NCI-H1105 treated with DMSO at 0.1 percent for 48 hours (cell line): ENCODE results near the gene LSR.
"Not testable (repeated sequence)": the region's sequence is repeated elsewhere in the genome, so short reads cannot be mapped to it uniquely, and the experiment has no call there.

Experiments
- DNase-seq: peaks from one replicate; lab custom pipeline; 2025; lab: John Stamatoyannopoulos, UW

LSR gene

DNA sequence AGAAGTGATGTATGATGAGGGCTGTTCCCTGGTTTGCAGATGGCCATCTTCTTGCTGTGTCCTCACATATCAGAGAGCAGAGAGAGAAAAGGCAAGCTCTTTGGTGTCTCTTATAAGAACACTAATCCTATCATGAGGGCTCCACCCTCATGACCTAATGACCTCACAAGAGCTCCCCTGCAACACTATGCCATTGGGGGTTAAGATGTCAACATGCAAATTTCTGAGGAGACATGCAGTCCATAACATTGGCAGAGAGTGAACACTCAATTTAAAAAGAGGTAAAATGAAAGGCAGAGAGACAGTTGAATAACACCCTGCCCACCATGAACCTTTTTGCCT lies 31.2 kb upstream of the LSR start:
- DNase-seq: no peak

DNA sequence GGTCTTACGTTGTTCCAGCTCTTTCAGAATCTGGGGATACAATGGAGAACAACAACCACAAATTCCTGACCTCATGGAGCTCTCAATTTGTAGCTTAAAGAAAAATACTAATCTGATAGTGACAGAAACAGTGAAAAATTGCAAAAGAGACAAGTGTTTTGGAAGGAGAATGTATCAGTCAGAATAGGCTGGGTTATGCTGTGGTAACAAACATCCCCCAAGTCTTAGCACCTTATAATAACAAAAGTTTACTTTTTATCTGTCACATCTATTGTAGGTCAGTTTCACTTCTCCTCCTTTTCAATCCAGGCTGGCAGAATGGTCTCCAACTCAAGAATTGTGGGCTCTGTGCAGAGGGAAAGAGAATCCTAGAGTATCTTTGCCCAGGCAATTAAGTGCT lies 29.8 kb upstream of the LSR start:
- no peak for DNase-seq

DNA sequence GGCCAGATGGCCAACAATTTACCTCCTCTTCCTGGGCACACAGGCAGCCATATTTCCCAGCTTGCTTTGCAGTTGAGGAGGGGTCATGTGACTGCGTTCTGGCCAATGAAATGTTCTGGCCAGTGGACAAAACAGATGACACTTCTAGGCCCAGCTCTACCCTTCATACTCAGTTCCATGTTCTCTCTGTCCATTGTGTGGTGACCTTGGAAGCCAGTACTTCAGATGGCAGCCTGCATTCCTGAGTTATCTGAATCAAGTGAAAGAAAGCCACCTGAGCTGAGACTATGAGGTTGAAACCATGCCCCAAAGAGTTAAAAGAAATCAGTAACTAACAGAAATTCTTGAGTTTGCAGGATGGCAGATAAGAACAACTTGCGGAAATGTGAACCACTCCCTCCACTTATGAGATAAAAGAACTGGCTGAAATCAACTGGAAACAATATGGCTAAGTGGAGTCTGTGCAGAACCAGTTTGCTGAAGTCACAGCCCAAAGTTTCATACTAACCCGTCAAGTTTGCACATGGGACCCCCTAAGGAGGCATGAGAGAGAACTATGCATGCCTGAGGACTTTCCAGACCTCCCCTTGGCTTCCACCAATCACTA lies 28.4 kb upstream of the LSR start:
- DNase-seq: no peak

DNA sequence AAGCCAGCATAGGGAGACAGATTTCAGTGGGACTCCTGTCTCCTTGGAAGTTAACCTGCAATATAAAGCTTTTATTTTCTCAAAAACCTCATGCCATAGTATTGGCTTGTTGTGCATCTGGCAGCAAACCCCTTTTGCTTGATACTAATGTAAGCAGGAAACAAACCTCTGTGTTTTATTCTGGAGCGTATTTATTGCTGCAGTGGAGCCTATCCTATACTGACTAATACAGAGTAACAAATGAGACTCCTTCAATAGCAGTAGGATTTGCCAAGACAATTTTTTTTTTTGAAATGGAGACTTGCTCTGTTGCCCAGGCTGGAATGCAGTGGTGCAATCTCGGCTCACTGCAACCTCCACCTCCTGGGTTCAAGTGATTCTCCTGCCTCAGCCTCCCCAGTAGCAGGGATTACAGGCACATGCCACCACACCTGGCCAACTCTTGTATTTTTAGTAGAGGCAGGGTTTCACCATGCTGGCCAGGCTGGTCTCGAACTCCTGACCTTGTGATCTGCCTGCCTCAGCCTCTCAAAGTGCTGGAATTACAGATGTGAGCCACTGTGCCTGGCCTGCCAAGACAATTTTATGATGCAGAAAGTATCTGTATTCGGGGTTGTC lies 27.7 kb upstream of the LSR start:
- not testable (repeated sequence) for DNase-seq

DNA sequence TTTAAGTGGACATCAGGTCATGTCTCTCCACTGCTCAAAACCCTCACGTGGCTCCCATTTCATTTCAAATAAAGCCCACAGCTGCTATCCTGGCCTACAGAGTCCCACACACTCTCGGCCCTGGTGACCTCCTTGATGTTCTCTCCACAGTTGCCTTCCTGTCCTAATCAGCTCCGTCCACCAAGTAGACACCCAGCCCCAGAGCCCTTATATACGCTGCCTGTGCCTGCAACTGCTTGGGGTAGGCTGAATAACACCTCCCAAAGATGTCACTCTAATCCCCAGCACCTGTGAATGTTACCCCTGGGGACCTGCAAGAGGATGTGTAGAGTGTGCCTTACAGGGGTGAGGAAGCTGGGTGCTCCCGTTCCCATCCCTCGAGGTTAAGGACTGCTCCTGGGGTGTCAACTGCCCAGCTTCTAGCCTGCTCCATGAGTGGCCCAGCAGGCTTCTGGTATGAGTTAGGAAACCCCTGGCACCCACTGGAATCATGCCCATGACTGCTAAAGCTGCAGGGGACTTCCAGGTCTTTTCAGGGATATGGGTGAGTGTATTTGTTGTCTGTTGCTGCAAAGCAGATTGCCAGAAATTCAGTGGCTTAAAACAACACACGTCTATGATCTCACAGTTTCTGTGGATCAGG lies 26.3 kb upstream of the LSR start:
- DNase-seq: no peak

DNA sequence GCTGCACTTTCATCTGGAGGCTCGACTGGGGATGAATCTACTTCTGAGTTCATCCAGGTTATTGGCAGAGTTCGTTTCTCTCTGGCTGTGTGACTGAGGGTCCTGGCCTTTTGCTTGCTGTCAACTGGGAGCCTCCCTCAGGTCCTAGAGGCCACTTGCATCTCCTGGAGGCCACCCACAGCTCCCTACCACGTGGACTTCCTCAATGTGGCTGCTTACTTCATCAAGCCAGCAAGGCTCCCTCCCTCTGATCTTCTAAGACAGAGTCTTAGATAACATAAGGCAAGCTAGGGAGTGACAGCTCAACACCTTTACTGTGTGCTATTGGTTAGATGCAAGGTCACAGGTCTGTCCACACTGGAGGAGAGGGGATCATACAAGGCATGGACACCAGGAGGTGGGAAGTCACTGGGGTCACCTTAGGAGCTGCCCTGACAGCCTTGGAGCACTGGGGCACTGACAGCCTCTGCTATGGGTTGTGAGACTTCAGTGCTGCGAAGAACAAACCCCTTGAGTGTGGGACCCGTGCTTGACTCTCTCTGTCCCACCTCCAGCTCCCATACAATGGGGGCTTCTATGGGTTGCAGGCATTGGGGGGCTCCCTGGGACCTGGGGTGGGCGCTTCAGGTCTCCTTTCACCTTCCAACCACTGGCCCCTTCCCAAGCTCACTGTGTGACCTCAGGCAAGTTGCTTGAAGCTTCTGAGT lies 25.6 kb upstream of the LSR start:
- DNase-seq: no peak

DNA sequence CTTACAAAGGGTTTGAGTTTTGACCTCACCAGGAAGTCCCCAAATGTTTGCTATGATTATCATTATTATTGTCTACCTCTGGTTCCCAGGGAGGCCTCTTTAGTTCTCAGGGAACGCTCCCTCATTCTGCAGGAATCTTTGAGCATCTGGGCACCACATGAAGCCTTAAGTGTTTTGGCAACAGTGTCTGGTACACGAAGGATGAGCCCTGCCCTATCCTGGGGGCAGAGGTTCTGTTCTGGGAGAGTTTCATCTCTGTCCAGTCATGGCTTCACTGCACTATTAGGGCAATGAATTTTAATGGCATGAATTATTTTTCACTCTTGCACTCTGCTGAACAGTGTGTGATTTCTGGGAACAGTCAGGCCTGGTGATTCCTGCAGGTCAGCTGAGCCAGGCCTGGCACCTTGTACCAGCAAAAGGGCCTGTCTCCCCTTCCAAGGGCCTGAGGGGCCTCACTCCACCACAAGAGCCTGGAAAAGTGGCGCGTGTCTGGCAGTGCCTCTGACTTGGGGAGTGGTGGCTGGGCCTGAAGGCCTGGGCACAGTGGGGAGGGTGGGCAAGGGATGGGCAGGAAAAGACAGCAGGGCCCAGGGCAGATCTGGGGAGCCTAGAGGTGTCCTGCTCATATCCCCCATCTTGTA lies 24.8 kb upstream of the LSR start:
- no peak for DNase-seq

DNA sequence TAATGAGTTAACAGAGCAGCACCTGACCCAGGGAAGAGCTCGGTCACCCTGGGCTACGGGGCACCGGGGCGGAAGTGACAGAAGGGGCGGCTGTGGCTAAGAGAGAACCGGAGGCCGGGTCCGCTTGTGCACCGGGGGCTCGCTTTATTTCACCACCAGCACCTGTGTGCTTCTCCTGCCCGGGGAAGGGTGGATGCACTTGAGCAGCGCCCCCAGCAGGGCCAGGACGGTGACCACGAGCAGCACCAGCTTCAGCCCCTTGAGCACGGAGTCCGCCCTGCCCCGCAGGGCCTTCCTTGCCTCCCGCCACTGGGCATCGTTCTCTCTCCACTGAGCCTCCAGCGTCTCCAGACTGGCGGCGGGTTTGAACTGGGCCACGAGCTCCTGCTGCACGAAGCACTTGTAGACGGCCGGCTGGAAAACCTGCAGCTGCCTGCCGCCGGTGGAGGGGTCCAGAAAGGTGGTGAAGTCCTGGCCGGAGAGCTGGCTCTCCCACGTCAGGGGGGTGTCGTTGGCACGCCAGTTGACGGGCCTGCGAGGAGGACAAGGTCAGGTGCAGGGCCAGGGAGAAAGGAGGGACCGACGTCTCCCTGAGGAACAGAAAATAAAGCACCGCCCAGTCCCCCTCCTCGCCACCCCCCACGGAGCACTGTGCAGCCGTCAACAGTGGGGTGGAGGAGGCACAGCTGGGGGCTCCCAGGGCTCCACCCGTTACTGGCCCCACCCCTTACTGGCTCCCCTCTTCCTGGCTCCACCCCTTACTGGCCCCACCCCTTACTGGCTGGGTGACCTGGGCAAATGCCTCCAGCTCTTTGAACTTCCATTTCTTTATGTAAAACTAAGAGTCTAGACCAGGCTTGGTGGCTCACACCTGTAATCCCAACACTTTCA lies 23.9 kb upstream of the LSR start:
- DNase-seq: no peak

DNA sequence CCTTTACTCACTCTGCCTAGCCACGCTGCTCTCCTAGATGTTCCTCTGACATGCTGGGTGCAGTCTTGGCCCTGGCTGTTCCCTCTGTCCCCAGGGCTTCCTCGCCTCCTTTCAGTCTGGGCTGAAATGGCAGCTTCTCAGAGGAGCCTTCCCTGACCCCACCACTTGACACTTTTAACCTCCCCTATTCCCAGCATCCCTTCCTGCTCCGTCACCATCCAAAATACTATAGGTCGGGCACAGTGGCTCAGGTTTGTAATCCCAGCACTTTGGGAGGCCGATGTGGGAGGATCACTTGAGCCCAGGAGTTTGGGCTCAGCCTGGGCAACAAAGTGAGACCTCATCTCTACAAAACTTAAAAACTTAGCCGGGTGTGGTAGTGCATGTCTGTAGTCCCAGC lies 22.9 kb upstream of the LSR start:
- no peak for DNase-seq

DNA sequence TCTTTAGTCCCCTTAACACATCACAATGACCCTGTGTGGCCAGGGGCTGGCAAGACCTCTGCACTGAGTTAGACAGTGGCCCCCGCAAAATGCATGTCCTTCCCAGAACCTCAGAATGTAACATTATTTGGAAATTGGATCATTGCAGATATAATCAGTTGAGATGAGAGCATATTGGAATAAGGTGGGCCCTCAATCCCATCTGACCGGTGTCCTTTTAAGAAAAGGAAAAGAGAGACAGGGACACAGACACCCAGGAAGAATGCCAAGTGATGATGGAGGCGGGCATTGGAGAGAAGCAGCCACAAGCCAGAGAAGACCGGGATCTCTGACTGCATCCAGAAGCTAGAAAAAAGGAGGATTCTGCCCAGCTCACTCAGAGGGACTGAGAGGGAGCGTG lies 22.1 kb upstream of the LSR start:
- no peak for DNase-seq

DNA sequence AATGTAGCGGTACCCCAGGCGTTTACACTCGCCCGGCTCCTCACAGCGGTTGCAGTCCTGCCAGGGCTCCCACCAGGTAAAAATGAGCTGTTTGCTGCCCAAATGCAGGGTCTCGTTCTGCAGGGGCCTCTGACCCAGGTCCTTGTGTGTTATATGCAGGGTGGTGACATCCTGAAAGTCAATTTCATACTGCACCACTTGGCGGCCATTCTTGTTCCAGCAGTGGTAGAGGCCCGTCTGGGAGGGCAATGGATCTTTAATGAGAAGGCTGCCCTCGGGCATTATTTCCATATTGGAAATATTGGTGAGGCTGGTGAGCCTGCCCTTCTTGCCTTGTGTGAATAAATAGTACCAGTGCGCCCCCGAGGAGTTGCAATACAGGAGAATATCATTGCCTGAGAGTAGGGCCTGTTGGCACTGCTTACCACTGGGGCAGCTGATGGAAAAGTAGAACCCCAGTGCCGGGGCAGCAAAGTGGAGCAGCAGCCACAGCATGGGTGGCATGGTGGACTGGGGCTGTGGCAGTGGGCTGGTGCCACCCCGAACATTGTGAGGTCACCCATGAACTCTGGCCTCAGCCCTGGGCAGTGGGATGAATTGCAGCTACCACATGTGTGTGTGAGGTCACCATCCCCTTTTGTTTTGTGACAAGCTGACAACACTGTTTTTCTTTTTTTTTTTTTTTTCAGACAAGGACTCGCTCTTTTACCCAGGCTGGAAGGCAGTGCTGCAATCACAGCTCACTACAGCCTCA lies 20.4 kb upstream of the LSR start, which contains the start of gene FAM187B:
Gene FAM187B (minus strand): TSS at position 563 of the 754 bp plus-strand sequence. CDS start 59 bp downstream, at position 504.
- DNase-seq: no peak

DNA sequence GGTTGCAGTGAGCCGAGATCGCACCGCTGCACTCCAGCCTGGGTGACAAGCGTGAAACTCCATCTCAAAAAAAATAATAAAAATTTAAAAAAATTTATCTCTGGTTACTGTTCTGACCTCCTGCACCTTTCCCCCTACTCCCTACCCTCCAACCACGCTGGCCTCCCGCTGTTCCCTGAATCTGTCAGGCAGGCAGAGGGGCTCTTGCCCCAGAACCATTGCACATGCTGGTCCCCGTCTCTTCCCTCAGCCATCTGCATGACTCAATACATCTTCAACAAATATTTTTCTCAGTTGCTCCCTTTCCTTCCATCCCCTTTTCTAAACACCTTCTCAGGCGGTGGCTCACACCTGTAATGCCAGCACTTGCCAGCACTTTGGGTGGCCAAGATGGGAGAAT lies 19.2 kb upstream of the LSR start:
- no peak for DNase-seq

DNA sequence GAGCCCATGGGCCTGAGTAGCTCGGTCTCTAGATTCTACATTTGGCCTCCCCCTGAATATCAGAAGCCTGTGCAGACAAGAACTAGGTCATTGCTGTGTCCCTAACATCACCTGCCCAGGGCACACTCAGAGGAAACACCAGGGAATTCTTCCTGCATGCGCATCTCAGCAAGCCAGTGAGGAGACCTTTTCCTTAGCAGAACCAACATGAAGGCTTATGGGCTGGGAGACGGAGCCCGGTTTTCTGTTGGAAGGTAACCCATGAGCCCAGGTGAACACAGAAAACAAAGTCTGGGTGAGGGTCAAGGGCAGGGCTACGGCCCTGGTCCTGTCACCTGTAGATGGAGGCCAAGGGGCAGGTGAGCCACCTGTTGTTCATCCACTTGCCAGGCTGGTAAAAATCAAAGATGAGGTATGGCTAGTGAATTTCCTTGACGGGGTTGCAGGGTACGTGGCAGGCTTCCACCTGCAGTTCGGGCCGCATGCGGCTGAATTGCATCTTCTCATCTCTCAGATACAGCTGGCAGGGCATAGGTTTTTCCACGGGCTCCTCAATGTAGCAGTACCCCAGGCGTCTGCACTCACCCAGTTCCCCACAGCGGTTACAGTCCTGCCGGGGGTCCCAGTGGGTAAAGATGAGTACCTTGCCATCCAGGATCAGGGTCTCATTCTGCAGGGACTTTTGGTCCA lies 16.7 kb upstream of the LSR start:
- DNase-seq: no peak

DNA sequence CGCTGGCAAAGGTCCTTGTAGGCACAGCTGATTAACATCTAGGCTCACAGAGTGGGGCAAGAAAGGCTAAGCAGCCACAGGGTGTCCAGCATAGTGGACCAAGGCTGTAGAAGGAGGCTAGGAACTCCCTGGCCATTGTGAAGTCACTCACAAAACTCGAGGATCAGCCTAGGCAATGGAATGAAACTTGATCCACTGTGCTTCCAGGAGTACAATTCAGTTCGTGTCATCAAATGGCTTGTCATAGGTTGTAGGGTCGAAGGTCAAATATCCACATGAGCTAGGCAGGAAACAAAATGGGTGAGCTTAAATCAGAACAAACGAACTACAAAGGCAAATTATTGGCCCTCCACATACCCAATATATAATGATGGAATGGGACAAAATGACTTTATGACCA lies 15.9 kb upstream of the LSR start:
- DNase-seq: no peak

DNA sequence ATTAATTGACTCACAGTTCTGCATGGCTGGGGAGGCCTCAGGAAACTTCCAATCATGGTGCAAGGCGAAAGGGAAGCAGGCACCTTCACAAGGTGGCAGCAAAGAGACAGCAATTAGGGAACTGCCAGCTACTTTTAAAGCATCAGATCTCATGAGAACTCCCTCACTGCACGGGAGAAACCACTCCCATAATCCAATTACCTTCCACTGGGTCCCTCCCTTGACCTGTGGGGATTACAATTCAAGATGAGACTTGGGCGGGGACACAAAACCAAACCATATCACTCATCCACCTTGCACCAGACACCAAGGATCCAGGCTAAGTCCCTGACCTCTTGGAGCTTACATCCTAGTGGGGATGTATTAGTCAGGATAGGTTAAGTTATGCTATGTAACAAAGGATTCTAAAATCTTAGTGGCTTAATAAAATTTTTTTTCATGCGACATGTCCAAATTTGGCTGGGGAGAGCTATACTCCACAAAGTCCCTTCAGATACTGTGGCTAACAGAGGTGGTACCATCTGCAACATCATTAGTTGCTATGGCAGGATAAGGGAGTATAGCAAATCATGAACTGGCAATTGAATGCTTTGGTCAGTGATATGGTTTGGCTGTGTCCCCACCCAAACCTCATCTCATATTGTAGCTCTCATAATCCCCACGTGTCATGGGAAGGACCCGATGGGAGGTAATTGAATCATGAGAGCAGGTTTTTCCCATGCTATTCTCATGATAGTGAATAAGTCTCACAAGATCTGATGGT lies 12.0 kb upstream of the LSR start:
- no peak for DNase-seq

DNA sequence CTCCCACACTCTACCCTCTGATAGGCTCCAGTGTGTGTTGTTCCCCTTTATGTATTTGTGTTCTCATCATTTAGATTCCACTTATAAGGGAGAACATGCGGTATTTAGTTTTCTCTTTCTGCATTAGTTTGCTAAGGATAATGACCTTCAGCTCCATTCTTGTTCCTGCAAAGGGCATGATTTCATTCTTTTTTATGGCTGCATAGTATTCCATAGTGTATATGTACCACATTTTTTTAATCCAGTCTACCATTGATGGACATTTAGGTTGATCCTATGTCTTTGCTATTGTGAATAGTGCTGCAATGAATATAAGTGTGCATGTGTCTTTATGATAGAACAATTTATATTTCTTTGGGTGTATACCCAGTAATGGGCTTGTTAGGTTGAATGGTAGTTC lies 9.2 kb upstream of the LSR start:
- DNase-seq: not testable (repeated sequence)

DNA sequence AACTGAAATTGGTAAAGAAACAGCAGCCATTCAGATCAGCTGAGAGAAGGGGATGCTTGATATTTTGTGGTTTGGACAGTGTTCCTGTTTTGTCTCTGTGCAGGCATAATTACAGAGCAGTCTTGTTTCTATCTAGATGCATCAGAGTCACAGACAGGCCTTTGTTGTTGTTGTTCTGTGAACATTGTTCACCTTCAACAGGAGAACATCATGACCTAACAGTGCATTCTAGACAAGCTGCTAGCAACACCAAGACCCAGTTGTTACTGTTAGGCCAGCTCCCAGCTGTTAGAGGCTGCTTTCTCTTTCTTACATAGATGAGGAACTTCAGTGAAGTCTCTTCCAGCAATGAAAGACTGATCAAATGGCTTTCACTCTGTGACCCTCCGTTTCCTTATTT lies 8.5 kb upstream of the LSR start:
- no peak for DNase-seq

DNA sequence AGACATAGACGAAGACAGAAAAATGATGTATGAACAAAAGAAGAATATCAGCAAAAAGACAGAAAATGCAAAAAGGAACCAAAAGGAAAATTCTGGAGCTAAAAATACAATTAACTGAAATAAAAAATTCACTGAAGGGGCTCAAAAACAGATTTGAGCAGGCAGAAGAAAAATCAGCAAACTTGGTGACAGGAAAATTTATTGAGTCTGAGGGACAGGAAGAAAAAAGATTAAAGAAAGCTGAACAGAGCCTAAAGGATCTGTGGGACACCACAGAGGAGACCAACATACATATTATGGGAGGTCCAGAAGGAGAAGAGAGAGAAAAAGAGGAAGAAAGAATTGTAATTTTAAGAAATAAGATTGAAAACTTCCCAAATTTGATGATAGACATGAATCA lies 7.4 kb upstream of the LSR start:
- no peak for DNase-seq

DNA sequence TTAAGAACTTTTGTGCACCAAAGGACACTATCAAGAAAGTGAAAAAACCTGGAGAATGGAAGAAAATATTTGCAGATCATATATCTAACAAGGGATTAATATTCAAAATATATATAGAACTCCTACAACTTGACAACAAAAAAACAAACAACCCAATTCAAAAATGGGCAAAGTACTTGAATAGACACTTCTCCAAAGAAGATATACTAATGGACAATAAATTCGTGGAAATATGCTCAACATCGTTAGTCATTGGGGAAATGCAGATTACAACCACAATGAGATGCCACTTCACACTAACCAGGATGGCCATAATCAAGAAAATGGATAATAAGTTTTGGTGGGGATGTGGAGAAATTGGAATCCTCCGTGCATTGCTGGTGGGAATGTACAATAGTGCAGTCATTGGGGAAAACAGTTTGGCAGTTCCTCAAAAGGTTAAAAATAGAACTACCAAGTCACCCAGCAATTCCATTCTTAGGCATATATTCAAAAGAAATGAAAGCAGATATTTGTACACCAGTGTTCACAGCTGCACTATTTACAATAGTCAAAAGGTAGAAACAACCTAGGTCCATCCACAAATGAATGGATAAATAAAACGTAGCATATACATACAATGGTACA lies 2.2 kb upstream of the LSR start:
- no peak for DNase-seq
